NB4 (cell line): ENCODE results near the gene STH.

Experiments used
- DNase-seq: peaks from one replicate; pipeline ENCODE4 v3.0.0; 2010; ENCODE audit warnings: low read depth
- H3K4me3 ChIP-seq: one replicate; pipeline ENCODE4 v1.5.1; 2011; ENCODE audit warnings: mild to moderate bottlenecking, low read depth, low read length, moderate library complexity
- CTCF ChIP-seq: IDR thresholded peaks from one replicate; pipeline ENCODE4 v1.5.1; 2012; ENCODE audit warnings: low read depth, low read length
- MYC ChIP-seq: IDR thresholded peaks from 2 replicates; pipeline ENCODE4 v1.6.1; 2011; ENCODE audit warnings: low read depth, low read length
- POLR2A ChIP-seq: IDR thresholded peaks from 2 replicates; pipeline ENCODE4 v1.6.1; 2011; ENCODE audit warnings: mild to moderate bottlenecking; ENCODE audit not compliant: insufficient read length; ENCODE audit errors: extremely low read depth
- TF ChIP-seq, protein P1 (sequence below): IDR thresholded peaks from 2 replicates; pipeline ENCODE4 v1.6.1; 2011; ENCODE audit warnings: low read depth, low read length

The STH gene

DNA sequence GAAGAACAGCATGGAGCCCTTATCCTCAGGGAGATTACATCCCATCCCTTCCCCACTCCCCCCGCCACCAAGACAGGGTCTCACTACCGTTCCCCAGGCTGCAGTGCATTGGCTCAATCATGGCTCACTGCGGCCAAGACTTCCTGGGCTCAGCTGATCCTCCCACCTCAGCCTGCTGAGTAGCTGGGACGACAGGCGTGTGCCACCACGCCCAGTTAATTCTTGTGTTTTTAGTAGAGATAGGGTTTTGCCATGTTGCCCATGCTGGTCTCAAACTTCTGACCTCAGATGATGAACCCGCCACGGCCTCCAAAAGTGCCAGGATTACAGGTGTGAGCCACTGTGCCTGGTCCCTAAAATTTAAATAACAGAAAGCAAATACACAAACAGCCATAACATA, 48.8 kb downstream of the STH start:
- TF ChIP-seq CTCF (no peak), MYC (no peak), POLR2A (no peak)
- TF ChIP-seq, protein P1, sequence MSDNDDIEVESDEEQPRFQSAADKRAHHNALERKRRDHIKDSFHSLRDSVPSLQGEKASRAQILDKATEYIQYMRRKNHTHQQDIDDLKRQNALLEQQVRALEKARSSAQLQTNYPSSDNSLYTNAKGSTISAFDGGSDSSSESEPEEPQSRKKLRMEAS, result no peak
- no peak overlapping the region for H3K4me3 ChIP-seq
- DNase-seq, result no peak
